ENCODE measurements around the gene RAPGEF4. TPM values are rescaled to one million over a fixed set of nuclear protein-coding genes. Genes with fewer than 3 reads are reported as not detected.

RAPGEF4 gene
- total RNA-seq (2014; rRNA removed): 0.23 and 0.26 TPM in 2 replicates
- 0.05 TPM for polyA plus RNA-seq (2012)

DNA sequence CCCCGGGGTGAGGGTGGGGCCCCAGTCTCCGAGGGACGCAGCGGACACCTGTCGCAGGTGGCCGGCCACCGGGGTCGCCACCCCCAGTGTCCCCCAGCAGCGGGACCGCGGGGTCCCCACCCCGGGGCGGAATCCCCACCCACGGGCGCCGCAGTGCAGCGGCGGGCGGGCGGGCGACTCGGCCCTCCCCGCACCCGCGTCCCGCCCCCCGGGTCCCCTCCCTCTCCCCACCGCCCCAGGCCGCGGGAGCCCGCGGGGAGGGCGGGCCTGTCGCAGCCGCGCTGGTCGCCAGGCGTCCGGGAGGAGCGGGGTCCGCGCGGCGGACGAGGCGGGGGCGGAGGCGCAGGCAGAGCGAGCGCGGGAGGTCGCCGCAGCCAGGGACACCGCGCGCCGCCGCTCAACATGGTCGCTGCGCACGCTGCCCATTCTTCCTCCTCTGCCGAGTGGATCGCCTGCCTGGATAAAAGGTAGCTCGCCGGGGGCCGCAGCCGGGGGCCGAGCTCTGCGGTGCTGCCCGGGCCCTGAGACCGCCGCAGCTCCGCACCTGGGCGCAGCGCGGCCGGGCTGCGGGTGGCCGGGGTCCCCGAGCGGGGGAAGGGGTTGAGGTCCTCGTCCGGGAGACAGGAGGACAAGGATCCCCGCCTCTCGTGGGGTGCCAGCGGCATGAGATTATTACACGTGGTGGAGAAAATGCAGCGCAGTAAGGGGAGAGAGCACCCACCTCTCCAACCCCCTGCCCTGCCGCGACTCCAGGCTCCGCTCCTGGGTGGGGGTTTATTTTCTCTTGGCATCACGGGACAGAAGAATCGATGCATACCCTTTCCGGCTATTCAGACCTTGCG lies at the start of gene RAPGEF4:
TSS of gene RAPGEF4 (plus strand) at position 264 of the 842 bp plus-strand sequence. CDS start at position 403, 139 bp downstream.
- no peak for DNase-seq (ENCODE audit: low read depth)

- peak; percentile 99 for DNase-seq (ENCODE audit: low read depth)
Observed at GRCh38 chr2:172693037-172693436, 42.6 kb upstream of the RAPGEF4 start.

- DNase-seq (ENCODE audit: low read depth): peak; percentile 12
Observed at GRCh38 chr2:172693529-172694455, 41.9 kb upstream of the RAPGEF4 start.

- no peak for DNase-seq (ENCODE audit: low read depth)
Observed at GRCh38 chr2:172697296-172697695, 38.3 kb upstream of the RAPGEF4 start.

GRCh38 chr2:172698041-172698863 lies 37.4 kb upstream of the RAPGEF4 start:
- peak; percentile 84 for DNase-seq (ENCODE audit: low read depth)

DNA sequence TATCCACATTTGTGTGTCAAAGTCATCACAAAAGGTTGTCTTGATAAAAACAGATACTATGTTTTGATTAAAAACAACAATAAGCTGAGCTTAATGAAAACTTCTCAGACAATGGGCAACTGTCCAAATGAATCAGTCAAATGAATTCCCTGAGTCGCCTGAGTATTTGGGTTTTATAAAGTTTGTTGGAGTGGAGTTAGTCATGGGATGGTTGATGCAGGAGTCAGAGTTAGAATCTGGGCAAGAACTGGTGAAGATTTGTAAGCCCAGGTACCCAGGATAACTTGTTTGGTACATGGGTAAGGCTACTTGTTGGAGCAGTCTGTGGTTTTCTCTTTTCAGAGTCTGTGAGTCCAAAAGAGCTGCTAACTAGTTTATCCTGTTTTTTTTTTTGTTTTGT lies 34.4 kb upstream of the RAPGEF4 start:
- DNase-seq (ENCODE audit: low read depth): peak; percentile 88

GRCh38 chr2:172702451-172702850 lies 33.2 kb upstream of the RAPGEF4 start:
- DNase-seq (ENCODE audit: low read depth): no peak

DNA sequence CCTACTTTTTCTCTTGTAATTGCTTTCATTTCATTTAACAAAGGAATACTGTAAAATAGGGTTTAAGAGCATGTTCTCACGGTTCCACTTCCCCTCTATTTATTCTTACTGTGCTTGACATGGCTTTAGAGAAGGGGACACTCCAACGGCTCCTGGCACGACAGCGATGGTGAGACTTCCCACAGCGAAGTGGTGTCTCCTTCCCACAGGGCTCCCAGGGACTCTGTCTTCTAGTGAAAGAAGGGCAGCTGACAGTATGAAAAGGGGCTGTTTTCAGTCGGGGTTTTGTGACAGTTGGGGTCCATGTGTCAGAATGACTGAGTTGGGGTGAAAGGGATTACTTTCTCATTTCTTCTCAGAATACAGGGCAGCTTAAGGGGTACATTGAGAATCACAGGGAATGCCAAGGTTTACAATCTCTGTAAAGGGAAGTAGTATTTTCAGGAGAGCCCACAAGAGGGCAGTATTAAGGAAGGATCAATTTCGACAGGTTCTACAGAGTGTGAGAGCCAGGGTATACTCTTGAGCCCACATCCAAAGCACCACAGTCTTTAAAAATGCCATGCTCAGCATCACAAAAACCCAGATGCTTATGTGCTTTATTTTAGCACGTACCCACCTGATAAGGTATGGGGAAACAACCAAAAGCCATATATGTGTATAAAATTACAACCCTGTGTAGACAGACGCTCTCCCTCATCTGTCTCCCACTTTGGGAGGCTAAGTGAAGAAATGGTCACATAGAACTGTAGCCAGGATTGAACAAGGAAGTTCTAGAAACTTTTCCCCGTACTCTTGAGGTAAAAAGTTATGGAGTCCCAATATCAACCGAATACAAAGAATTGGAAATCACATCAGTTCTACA lies 31.3 kb upstream of the RAPGEF4 start:
- DNase-seq (ENCODE audit: low read depth): peak; percentile 50

- DNase-seq (ENCODE audit: low read depth): no peak
Observed at GRCh38 chr2:172705352-172705751, 30.3 kb upstream of the RAPGEF4 start.

DNA sequence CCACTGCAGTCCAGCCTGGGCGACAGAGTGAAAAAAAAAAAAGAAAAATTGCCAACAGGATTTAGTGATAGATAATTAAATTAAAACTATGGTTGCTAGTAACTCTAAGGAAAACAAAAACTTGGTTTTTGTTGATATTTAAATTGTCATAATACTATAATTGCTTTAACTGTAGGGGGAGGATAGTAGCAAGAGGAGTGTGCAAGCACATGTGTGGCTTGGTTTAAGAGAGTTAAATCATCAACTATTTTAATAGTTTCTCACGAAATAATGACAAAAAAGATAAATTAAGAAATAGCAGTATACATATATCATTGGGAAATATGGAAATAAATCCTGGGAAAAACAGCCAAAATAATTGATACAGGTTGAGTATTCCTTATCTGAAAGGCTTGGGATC lies 27.4 kb upstream of the RAPGEF4 start:
- DNase-seq (ENCODE audit: low read depth): no peak

DNA sequence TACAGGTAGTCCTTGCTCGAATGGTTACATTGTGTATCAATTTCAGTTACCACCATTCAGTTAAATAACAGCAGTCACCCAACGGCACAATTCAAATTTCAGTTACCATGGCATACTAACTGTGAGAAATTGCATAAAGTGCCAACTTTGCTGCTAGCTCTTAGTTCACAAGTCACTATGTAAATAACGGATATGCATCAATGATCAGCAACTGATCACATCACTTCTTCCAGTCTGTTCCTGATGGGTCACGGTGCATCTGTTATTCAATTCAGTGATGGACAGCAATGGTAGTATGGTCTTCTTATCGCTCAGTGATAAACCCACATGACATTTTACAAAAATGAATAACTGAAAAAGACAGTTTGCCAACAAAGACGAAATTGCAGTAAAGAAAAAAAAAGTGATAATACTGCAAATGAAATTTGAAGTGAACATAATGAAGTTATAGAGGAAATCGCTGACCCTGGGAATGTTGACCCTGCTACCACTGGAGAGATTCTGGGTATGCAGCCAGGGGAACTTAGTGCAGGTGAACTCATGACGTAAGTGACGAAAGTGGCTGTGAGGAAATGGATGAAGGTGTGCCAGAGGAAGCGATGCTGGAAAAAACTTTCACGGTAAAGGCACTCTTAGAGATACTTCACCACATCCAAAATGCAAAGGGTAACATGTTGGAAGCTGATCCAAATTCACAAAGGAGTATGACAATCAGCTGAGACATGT lies 25.9 kb upstream of the RAPGEF4 start:
- DNase-seq (ENCODE audit: low read depth): no peak

DNA sequence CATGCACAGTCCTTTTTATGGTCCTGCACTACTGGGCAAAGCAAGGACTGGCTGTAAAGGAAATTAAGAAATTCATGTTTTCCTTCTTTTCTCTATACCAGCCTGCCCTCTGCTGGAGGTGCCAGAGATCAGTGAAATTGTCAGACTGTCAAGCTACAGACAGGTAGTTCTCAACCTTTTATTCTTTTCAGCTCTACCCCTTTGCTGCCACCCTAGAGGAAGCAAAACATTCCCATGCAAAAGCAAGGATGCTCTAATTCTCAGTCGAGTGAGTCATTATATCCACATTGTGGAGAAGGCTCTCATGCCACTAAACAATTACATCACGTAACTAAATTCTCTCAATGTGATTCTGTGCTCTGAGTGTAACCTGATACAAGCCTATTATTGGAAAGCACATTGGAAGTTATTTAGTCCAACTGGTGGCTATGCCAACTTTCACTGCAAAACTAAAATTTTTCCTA lies 25.0 kb upstream of the RAPGEF4 start:
- DNase-seq (ENCODE audit: low read depth): peak; percentile 89

DNA sequence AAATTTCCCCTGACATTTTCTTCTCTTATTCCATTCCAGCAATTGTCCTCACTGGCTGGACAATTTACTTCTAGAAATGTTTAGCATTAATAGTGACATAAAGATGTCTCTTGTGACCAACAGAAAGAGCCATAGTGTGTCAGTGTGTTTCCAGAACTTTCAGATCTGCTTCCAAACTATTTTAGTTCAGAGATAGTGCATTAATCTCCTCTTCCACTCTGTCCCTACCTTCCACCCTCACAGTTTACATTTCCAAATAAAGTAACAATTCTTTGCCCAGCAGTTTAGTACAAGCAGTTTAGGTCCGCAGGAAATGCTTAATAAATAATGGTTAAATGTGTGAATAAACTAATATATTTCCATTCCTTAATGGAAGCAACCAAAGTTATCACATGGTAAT lies 24.5 kb upstream of the RAPGEF4 start:
- no peak for DNase-seq (ENCODE audit: low read depth)

DNA sequence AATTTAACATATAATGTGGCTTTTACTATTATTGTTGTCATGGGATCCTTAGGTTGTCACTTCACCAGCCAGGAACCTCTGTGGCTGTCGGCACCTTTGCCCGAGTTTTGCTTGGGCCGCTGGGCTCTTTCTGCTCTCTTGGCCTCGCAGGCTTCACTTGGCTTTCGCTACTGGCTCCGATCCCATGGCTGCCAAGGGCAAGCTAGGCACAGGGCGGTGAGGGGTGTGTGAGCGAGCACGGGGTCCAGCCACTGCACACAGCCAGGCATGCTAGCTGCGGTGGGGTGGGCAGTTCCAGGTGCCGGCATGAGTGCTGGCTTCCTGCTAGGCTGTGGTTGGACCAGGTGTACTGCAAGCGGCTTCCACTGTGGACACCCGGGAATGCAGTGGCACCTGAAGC lies 23.4 kb upstream of the RAPGEF4 start:
- no peak for DNase-seq (ENCODE audit: low read depth)

DNA sequence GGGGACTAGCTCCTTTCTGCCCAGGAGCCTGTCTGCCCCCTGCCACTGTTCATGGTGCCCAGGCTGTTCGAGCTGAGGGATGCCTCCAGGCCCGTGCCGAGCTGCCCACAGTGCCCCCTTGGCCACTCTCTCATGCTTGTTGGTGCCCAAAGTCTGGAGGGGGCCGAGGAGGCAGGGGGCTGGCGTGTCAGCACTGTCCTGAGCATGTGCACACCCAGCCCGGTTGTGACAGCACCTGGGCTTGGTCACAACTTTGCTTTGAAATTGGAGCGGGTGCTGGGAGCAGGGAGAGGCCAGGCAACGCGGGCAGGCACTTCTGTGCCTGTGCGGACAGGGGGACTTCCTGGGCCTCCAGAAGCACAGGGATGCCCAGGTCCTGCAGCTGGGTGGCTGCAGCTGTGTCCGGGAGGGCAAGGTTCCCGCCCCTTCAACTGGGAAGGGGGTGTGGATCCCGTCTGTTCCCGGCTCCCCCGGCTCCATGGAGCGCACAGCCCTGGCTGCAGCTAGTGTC lies 22.2 kb upstream of the RAPGEF4 start:
- no peak for DNase-seq (ENCODE audit: low read depth)

GRCh38 chr2:172722481-172722880 lies 13.2 kb upstream of the RAPGEF4 start:
- no peak for DNase-seq (ENCODE audit: low read depth)

DNA sequence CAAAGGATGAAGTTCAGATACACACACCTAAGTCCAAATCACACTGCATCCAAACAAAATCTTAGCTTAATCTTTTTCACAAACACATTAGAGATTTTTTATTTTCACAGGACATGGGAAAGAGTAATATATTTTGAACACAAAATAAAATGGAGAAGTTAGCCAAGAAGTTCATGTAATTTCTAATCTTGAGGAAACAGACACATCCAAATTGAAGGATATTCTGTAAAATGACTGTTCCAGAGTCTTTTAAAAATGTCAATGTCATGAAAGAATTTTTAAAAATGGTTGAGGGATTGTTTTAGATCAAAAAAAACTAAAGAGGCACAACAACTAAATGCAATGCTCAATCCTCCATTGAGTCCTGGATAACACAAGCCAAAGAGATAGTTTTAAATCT lies 12.4 kb upstream of the RAPGEF4 start:
- DNase-seq (ENCODE audit: low read depth): no peak

DNA sequence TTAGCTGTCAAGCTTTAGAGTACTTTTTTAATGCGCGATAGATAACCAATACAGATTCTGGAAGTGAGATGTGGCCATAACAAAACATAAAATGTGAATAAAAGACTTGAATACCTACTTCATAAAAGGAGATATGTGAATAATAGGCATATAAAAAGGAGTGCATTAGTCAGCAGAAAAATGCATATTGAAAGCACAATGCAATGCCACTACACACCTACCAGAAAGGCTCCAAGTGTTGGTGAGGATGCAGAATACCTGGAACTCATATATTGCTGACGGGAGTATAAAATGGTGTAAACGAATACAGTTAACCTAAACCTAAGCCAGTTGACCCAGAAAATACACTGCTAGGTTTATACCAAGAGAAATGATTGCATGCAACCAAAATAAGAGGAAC lies 10.9 kb upstream of the RAPGEF4 start:
- DNase-seq (ENCODE audit: low read depth): no peak

- DNase-seq (ENCODE audit: low read depth): no peak
Observed at GRCh38 chr2:172725284-172725683, 10.4 kb upstream of the RAPGEF4 start.
